Heart left ventricle (tissue), 13 donors: ENCODE measurements around the gene TUBB.

ENCODE experiments used
- CTCF ChIP-seq, 12 donors: fragments of 200-600 bp; sonication (generic) in 4 of 12; IDR thresholded peaks; one replicate each; pipeline versions ENCODE4 v1.5.0 to v1.8.0; 2018 to 2022; ENCODE audit warnings: antibody characterized with exemption in 12 of 12, mild to moderate bottlenecking in 5 of 12
- POLR2A ChIP-seq, 2 donors: fragments of 450-650 bp; IDR thresholded peaks; one replicate each; pipeline ENCODE4 v1.6.1; 2017; ENCODE audit warnings: antibody characterized with exemption in 2 of 2, mild to moderate bottlenecking in 2 of 2, moderate library complexity in 2 of 2
- donor health status: ischemic (EF 13 %, LVEDD 7.1; RV severe dilation, severe dysfunction).
- donor health status: DM: no; HTN: yes; CAD: no.
- donor health status: DM: no; HTN: no; CAD: no.
- donor health status: ischemic (EF 25% LVEDD 6.9; RV normal size, moderate dysfunction).
- donor health status: ischemic (EF 25% LVEDD 5.7; RV mildly dilated, moderate dysfunction).
- donor health status: ischemic (EF 35%, LVEDD 5.7; RV mildly dilated, moderate dysfunction).
- donor health status: nonischemic (EF 11% LVEDD 7.7; RV severe dilation, severe dysfunction).
- donor health status: DM: yes; HTN: yes; CAD: no.
- donor health status: PGD.
- donor health status: ischemic (EF 29% LVEDD 5.4; RV normal size, mild dysfunction).
- donor health status: nonischemic (EF 23%, LVEDD 6.1; RV moderate dilation, normal function).

DNA sequence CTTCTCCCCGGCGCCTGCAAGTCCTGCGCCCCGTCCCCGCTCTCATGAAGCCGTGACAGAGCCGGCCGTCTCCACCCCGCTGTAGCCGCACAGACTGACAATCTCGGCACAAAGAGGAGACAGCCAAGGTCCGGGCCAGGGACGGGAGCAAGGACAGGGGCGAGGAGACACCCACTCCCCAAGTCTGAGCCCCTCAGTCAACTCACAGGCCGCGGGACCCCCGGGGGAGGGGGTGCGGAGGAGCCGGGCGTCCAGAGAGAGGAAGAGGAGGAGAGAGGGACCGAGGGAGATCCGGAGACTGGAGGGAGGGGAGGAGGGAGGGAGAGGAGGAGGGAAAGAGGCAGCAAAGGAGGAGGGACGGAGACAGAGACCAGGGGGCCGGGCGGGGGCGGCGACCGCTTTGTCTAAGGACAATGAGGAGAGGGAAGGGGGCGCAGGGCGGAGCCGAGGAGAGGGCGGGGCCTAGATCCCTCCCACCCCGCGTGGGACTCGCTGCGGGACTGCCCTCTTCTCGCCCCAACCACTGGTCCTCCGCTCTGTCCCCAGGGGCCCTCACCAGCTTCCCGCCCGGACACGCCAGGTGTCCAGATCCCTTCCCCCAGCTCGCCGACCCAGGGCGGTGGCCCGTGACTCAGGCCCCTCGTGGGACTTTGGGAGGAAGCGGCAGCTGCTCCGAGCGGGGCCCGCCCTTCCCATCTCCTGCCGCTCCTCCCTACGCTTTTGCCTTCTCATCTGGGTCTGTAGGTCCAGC lies 33.1 kb upstream of the TUBB start:
- no peak for TF ChIP-seq CTCF (IDR thresholded peaks at IDR 0.05)
- TF ChIP-seq POLR2A (IDR thresholded peaks at IDR 0.05) = no peak
